PC-9 (cell line): ENCODE data around the gene TMEM271. TPM values are rescaled to one million over a fixed set of nuclear protein-coding genes. Genes with fewer than 3 reads are reported as not detected.
"Not testable (repeated sequence)": the region's sequence is repeated elsewhere in the genome, so short reads cannot be mapped to it uniquely, and the experiment has no call there.

Experiments
- BruUV-seq: library from RNA; stranded (reverse); fragments of 400-500 nt; replicated peaks from 2 replicates; lab custom pipeline; 2021; lab: Mats Ljungman, UMichigan
- CTCF ChIA-PET: fragments of 300-600 bp; sonication (Branson Sonifier 250); formaldehyde crosslinking; loops from one replicate; lab custom pipeline; 2022; ENCODE audit warnings: antibody characterized with exemption; lab: Charles Lee
- POLR2A ChIA-PET: fragments of 300-600 bp; sonication (Branson Sonifier 250); formaldehyde crosslinking; loops from one replicate; lab custom pipeline; 2022; ENCODE audit warnings: antibody characterized with exemption; ENCODE audit not compliant: unreplicated experiment; lab: Charles Lee
- DNase-seq, 2 experiments: peaks; one replicate each; pipeline versions ENCODE4 v3.0.0 to v3.0.0-alpha.2; 2015 to 2022; ENCODE audit warnings: mixed read lengths in 1 of 2
- H2AFZ ChIP-seq: fragments of 200-600 bp; sonication (generic); 2 replicates; pipeline ENCODE4 v1.8.1; 2017; ENCODE audit warnings: antibody characterized with exemption
- H3F3A ChIP-seq: fragments of 200-600 bp; sonication (generic); 2 replicates; pipeline ENCODE4 v1.8.1; 2017; ENCODE audit warnings: antibody characterized with exemption, mild to moderate bottlenecking, low read depth; ENCODE audit not compliant: insufficient read depth
- H3K27ac ChIP-seq: fragments of 200-600 bp; sonication (generic); 2 replicates; pipeline ENCODE4 v1.6.1; 2016; ENCODE audit warnings: mixed run types
- H3K27me3 ChIP-seq: fragments of 200-600 bp; sonication (generic); 2 replicates; pipeline ENCODE4 v1.6.1; 2016; ENCODE audit warnings: low read depth, mixed run types; ENCODE audit not compliant: insufficient read depth
- H3K36me3 ChIP-seq: fragments of 200-600 bp; sonication (generic); 2 replicates; pipeline ENCODE4 v1.6.1; 2016; ENCODE audit warnings: low read depth, mixed run types
- H3K4me1 ChIP-seq: fragments of 200-600 bp; sonication (generic); replicated peaks from 2 replicates; pipeline ENCODE4 v1.6.1; 2016; ENCODE audit warnings: mixed run types; ENCODE audit not compliant: insufficient read depth
- H3K4me2 ChIP-seq: fragments of 200-600 bp; sonication (generic); 2 replicates; pipeline ENCODE4 v1.6.1; 2017; ENCODE audit warnings: mixed run types
- H3K4me3 ChIP-seq: fragments of 200-600 bp; sonication (generic); 2 replicates; pipeline ENCODE4 v1.6.1; 2016; ENCODE audit warnings: mixed run types
- H3K79me2 ChIP-seq: fragments of 200-600 bp; sonication (generic); 2 replicates; pipeline ENCODE4 v1.6.1; 2017; ENCODE audit warnings: low read depth, mixed run types
- H3K9me2 ChIP-seq: fragments of 200-600 bp; sonication (generic); 2 replicates; pipeline ENCODE4 v1.8.1; 2017; ENCODE audit warnings: mild to moderate bottlenecking; ENCODE audit not compliant: insufficient read depth
- H3K9me3 ChIP-seq: fragments of 200-600 bp; sonication (generic); 2 replicates; pipeline ENCODE4 v1.8.1; 2016; ENCODE audit warnings: low read depth; ENCODE audit not compliant: insufficient read depth
- H4K20me1 ChIP-seq: fragments of 200-600 bp; sonication (generic); 2 replicates; pipeline ENCODE4 v1.8.1; 2017; ENCODE audit not compliant: insufficient read depth
- EZH2 ChIP-seq: fragments of 200-600 bp; sonication (generic); IDR thresholded peaks from 2 replicates; pipeline ENCODE4 v1.8.0; 2017; ENCODE audit warnings: antibody characterized with exemption, low read depth
- intact Hi-C: fragments of 100-400 bp; cut with micrococcal nuclease; formaldehyde crosslinking; loops from one replicate; pipeline ENCODE4 v1.10.0; 2022; ENCODE audit not compliant: unreplicated experiment
- total RNA-seq: library from RNA; stranded (reverse); gene quantifications from 2 replicates; pipeline ENCODE4 v1.2.3, GENCODE V29; 2021
- TF ChIP-seq, protein P1 (sequence below): fragments of 200-600 bp; sonication (generic); conservative IDR thresholded peaks from 2 replicates; pipeline ENCODE4 v1.6.1; 2017; ENCODE audit warnings: mixed run types, antibody characterized with exemption, mild to moderate bottlenecking, moderate library complexity

TMEM271 gene
- total RNA-seq, 1 experiment from 2014 or later: not detected

DNA sequence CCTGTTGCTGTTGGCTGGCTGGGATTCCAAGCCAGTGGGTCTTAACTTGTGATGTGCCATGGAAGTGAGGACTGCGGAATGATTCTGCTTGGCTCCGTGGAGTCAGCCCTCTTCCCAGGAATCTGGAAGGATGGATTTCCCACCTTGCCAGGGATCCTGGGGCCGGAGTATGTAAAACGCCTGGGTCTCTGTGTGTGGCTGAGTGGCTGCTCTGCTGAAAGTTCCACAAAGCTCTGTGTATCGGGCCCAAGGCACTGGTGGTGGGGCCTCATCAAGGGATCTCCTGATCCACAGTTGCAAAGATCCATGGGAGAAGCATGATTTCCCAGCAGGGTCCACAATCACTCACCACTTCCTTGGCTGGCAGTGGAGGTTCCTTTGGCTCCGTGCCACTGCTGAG is 24.1 kb upstream of the TMEM271 start:
- no peaks in the 10 kb centered on the region for H3K79me2 ChIP-seq
- no TSS peak for BruUV-seq
- no peak for DNase-seq
- no peak overlapping the region for H3K27ac ChIP-seq
- H3K4me3 ChIP-seq: no peak overlapping the region
- CTCF ChIA-PET: no interaction called here
- H3K9me2 ChIP-seq: no peaks in the 10 kb centered on the region
- peaks cover 87% of the 10 kb centered on the region for H3K27me3 ChIP-seq
- no peaks in the 10 kb centered on the region for H3K4me1 ChIP-seq
- TF ChIP-seq, protein P1, sequence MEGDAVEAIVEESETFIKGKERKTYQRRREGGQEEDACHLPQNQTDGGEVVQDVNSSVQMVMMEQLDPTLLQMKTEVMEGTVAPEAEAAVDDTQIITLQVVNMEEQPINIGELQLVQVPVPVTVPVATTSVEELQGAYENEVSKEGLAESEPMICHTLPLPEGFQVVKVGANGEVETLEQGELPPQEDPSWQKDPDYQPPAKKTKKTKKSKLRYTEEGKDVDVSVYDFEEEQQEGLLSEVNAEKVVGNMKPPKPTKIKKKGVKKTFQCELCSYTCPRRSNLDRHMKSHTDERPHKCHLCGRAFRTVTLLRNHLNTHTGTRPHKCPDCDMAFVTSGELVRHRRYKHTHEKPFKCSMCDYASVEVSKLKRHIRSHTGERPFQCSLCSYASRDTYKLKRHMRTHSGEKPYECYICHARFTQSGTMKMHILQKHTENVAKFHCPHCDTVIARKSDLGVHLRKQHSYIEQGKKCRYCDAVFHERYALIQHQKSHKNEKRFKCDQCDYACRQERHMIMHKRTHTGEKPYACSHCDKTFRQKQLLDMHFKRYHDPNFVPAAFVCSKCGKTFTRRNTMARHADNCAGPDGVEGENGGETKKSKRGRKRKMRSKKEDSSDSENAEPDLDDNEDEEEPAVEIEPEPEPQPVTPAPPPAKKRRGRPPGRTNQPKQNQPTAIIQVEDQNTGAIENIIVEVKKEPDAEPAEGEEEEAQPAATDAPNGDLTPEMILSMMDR: no peak
- TF ChIP-seq EZH2: no peak
- H2AFZ ChIP-seq: no peak overlapping the region
- no peaks in the 10 kb centered on the region for H3F3A ChIP-seq
- H3K9me3 ChIP-seq: no peaks in the 10 kb centered on the region
- H4K20me1 ChIP-seq: no peaks in the 10 kb centered on the region
- POLR2A ChIA-PET: no interaction called here
- H3K36me3 ChIP-seq: no peaks in the 10 kb centered on the region
- H3K4me2 ChIP-seq: no peak overlapping the region
- intact Hi-C loops: loop anchor here (10.0 kb wide), 1 partner anchor 145 kb away; no protein-coding TSS in a partner anchor

DNA sequence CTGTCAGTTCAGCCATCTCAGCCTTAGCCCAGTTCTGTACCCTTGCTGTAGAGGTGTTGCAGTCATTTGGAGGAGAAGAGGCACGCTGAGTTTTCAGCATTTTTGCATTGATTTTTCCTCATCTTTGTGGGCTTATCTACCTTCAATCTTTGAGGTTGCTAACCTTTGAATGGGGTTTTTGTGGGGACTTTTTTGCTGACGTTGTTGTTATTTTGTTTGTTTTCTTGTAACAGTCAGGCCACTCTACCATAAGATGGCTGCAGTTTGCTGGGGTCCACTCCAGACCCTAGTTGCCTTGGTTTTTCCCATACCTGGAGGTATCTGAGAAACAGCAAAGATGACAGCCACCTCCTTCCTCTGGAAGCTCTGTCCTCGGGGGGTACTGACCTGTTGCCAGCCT is 22.8 kb upstream of the TMEM271 start:
- POLR2A ChIA-PET: no interaction called here
- Histone ChIP-seq H2AFZ (no peak overlapping the region), H3K79me2 (no peaks in the 10 kb centered on the region), H3K9me3 (no peaks in the 10 kb centered on the region), H3K9me2 (no peaks in the 10 kb centered on the region), H3K36me3 (no peaks in the 10 kb centered on the region), H4K20me1 (no peaks in the 10 kb centered on the region), H3K27me3 (peaks cover 93% of the 10 kb centered on the region), H3K4me1 (no peaks in the 10 kb centered on the region), H3K4me2 (no peak overlapping the region), H3F3A (no peaks in the 10 kb centered on the region), H3K27ac (no peak overlapping the region), H3K4me3 (no peak overlapping the region)
- no peak for DNase-seq
- TF ChIP-seq, protein P1: no peak
- TF ChIP-seq EZH2: no peak
- BruUV-seq: no TSS peak
- intact Hi-C loops: no loop called here
- CTCF ChIA-PET: interaction anchor here (0.7 kb wide), 1 partner anchor 126 kb away, joined by 3 read pairs; no protein-coding TSS in a partner anchor

DNA sequence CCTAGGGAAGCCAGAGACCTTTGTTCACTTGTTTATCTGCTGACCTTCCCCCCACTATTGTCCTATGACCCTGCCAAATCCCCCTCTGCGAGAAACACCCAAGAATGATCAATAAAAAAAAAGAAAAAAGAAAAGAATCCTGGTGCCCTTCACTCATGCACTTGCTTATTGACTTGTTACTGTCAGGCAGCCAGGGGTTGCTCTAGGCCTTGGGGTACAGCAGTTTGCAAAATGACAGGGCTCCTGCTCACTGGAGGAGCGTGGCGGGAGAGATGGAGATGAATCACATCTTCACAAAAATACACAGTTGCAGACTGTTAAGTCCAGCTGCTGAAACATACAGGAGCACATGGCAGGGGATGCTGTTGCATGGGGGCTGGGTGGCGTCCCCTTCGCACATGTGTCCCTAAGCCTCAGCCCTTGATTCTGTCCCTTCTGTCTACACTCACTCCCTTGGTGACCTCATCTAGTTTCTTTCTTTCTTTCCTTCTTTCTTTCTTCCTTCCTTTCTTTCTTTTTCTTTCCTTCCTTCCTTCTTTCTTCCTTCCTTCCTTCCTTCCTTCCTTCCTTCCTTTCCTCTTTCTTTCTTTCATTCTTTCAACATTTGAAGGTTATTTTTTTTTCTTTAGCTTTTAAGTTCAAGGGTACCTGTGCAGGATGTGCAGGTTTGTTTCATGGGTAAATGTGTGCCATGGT is 16.9 kb upstream of the TMEM271 start:
- H3K36me3 ChIP-seq: no peaks in the 10 kb centered on the region
- DNase-seq: no peak
- no peaks in the 10 kb centered on the region for H3K9me2 ChIP-seq
- no TSS peak for BruUV-seq
- no peaks in the 10 kb centered on the region for H3K9me3 ChIP-seq
- no peaks in the 10 kb centered on the region for H3K79me2 ChIP-seq
- H3K4me2 ChIP-seq: no peak overlapping the region
- H2AFZ ChIP-seq: no peak overlapping the region
- CTCF ChIA-PET: no interaction called here
- no peaks in the 10 kb centered on the region for H4K20me1 ChIP-seq
- H3K4me1 ChIP-seq: no peaks in the 10 kb centered on the region
- no peak overlapping the region for H3K4me3 ChIP-seq
- no peak overlapping the region for H3K27ac ChIP-seq
- no peaks in the 10 kb centered on the region for H3F3A ChIP-seq
- TF ChIP-seq, protein P1: no peak
- no peak for TF ChIP-seq EZH2
- peaks cover 92% of the 10 kb centered on the region for H3K27me3 ChIP-seq
- intact Hi-C loops: no loop called here
- POLR2A ChIA-PET: no interaction called here

DNA sequence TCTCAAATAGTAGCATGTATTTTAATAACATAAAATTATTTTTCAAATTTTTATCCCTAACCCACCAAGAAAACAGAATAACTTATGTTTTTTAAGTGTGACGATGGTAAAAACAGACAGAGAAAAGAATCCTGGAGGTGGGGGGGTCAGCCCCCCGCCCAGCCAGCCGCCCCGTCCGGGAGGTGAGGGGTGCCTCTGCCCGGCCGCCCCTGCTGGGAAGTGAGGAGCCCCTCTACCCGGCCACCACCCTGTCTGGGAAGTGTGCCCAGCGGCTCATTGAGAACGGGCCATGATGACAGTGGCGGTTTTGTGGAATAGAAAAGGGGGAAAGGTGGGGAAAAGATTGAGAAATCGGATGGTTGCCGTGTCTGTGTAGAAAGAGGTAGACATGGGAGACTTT is 16.1 kb upstream of the TMEM271 start:
- H3K36me3 ChIP-seq, CTCF ChIA-PET, H4K20me1 ChIP-seq, BruUV-seq, intact Hi-C loops, POLR2A ChIA-PET, DNase-seq, H3F3A ChIP-seq, H3K4me2 ChIP-seq, H3K27ac ChIP-seq, H3K4me3 ChIP-seq, H3K4me1 ChIP-seq, H2AFZ ChIP-seq, H3K79me2 ChIP-seq, H3K9me2 ChIP-seq, H3K9me3 ChIP-seq: not testable (repeated sequence)
- peaks cover 94% of the 10 kb centered on the region for H3K27me3 ChIP-seq
